SH-SY5Y (cell line): ENCODE results near the gene DQX1.

Experiments used
- GATA2 ChIP-seq: IDR thresholded peaks from 2 replicates; pipeline ENCODE4 v1.6.1; 2011; ENCODE audit warnings: mild to moderate bottlenecking, low read depth, low read length
- GATA3 ChIP-seq: IDR thresholded peaks from 2 replicates; pipeline ENCODE4 v1.6.1; 2011; ENCODE audit warnings: low read depth, mild to moderate bottlenecking, low read length, moderate library complexity

DQX1 gene

DNA sequence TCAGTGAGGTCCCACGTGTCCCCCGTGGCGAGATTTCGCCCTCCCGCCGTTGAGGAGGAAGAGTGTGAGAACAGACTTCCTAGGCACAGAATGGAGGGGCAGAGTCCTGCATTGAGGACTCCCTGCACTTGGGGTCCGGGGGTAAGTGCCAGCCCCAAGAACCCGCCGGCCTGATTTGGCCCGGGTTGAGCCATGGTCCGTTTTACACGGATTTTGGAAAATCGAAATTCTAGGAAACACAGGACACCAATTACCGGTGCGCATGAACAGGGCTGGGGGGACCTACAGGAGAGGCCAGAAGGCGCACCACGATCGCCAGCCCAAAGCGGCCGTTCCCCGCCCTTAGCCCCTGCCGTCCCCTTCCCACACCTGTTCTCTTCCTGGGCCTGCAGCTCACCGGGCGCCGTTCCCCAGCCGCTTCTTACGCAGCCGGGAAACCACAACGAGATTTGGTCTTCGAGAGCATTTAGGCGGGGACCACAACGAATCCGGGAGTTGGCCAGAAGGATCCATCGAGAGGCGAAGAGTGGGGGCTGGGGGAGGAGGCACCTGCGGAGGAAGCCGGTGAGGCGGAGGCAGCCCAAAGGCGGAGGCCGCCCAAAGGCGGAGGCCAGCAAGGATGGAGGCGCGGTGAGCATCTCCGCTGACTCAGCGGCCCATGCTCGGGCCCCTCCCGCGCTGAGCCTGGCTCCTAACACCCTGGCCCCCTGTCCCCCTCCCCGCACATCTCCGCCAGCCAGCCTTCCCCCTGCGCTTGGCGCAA lies 12.2 kb downstream of the DQX1 start:
- TF ChIP-seq GATA3 (no peak), GATA2 (no peak)

- TF ChIP-seq GATA2 (peak; percentile 40), GATA3 (no peak)
Observed at GRCh38 chr2:74512744-74513604, 13.1 kb downstream of the DQX1 start.

- TF ChIP-seq GATA2 (no peak), GATA3 (no peak)
Observed at GRCh38 chr2:74511104-74511989, 14.7 kb downstream of the DQX1 start.

GRCh38 chr2:74510272-74510671 lies 15.8 kb downstream of the DQX1 start:
- TF ChIP-seq GATA2 (no peak), GATA3 (no peak)

DNA sequence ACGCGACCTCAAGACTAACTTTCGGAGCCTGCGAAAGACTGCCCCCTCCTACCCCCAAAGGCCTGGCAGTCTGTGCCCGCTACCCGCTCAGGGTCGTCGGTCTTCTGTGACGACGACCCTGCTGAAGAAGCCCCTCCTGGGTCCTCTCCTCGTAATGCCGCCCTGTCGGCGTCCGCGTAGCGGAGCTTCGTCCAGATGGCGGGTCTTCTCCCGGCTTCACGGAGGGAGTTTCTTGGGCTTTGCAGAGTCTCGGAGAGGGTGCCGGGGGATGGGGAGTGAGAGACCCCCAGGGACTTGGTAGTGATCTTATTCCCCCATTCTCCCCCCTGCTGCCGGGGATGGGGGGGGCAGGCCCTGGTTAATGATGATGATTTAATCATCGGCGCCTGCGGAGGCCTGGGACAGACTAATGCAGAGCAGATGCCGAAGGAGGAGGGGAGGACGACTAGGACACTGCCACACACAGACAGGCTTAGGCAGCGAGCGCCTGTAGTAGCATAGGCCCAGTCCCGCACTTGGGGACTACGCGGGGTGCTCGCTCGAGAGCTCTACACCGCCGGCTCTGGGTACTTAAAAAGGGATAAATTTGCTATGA lies 18.0 kb downstream of the DQX1 start:
- TF ChIP-seq GATA3: no peak
- no peak; the same call in 1 of the 2 replicates for TF ChIP-seq GATA2

GRCh38 chr2:74507145-74507925 lies 18.7 kb downstream of the DQX1 start, which contains the start of gene PCGF1:
PCGF1 (minus strand) TSS chr2:74507695; CDS start chr2:74507668, 27 bp downstream.
- peak; percentile 87 for TF ChIP-seq GATA2
- TF ChIP-seq GATA3: no peak

GRCh38 chr2:74505448-74506246 lies 20.4 kb downstream of the DQX1 start:
- TF ChIP-seq GATA3 (no peak), GATA2 (no peak)

- no peak for TF ChIP-seq GATA3
- no peak for TF ChIP-seq GATA2
Observed at GRCh38 chr2:74504591-74504990, 21.4 kb downstream of the DQX1 start.

DNA sequence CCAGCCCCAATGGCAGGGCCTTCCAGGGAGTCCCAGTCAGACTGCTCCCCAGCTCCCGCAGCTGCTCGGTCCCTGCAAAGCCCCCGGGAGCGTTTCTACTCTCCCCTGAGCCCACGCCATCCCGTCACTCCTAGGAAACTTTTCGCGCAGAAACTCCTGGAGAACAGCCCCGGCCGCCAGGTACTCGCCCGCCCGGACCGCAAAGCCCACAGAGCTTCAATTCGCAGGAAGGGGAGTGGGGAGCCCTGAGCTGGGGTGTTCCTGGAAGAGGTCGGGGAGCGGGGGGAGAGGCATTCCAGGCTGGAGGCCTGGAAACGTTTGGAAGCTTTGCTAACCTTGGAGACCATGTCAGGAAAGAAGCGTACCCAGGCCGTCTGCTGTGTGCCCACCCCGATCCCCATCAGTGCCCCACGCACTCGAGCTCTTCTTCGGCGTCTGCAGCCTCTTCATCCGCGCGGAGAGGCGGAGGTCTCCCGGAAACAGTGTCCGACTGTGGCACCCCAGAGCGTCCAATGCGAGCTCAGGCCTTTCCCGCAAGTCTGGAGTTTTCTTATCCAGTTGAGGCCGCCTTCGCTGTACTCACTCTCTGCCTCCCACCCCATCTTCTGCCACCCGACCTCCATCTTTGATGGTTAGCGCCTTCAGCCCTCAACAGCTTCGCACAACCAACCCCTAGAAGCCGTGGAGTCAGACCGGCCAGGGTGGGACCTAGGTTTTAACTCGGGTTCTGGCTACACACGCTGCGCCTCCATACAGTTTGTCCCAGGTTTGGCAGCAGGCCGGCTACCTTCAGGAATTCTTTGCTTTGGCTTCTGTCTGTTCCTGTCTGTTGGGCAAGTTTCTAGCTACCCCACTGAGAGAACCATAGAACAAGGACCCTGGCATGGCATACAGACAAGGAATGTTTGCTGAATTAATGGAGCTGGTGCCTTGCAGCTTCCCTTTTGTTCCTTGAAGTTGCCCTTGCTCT lies 22.2 kb downstream of the DQX1 start:
- TF ChIP-seq GATA2: no peak
- no peak for TF ChIP-seq GATA3

DNA sequence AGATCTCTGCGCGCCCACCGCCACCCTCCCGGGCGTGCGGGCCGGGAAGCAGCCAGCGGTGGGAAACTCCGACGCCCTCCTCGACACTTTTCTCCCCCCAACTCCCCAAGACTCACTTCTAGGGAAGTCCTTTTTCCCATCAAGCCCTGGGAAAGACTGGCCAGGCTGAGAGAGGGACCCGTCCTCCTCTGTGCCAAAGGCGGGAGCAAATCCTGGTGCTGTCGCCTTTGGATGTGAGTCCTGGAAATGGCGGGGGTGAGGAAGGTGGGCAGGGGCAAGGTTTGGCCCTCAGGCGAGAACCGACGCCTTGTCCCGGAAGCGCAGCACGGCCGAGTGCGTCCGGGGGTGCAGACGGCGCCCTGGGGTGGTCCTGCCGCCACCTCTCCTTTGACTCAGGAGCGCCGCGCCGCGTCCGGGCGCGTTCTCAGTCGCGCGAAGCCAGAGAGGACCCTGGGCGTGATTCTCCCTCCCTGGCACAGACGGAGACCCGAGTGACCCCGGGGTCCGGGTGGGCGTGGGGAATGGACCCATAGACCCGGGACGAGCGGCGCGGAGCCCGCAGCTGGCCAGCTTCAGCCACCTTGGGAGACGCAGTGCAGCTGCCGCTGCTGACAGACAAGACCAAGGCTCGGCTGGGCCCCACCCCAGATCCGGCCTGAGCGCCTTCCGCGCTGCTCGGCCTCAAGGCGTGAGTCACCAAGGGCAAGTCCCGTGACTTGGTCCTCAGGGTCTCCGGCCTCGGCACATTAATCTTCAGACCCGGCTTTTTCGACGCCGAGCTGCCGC lies 23.1 kb downstream of the DQX1 start:
- no peak for TF ChIP-seq GATA2
- no peak for TF ChIP-seq GATA3

- TF ChIP-seq GATA2: no peak
- TF ChIP-seq GATA3: no peak
Observed at GRCh38 chr2:74502147-74502719, 23.8 kb downstream of the DQX1 start.
